Mesodermal cell (in vitro differentiated cells): ENCODE results near the gene TRIM75.
"Not testable (repeated sequence)": the region's sequence is repeated elsewhere in the genome, so short reads cannot be mapped to it uniquely, and the experiment has no call there.

ENCODE experiments used
- H3K27ac ChIP-seq: 2 replicates; pipeline ENCODE4 v1.7.0; 2013; ENCODE audit warnings: mild to moderate bottlenecking, low read depth, low read length, moderate library complexity; ENCODE audit not compliant: severe bottlenecking
- H3K36me3 ChIP-seq: 2 replicates; pipeline ENCODE4 v1.7.1; 2013; ENCODE audit warnings: mild to moderate bottlenecking, low read length, moderate library complexity; ENCODE audit not compliant: control insufficient read depth, insufficient read depth
- H3K4me1 ChIP-seq: one replicate; pipeline ENCODE4 v1.7.1; 2013; ENCODE audit warnings: mild to moderate bottlenecking, low read length; ENCODE audit not compliant: insufficient read depth, control insufficient read depth, poor library complexity, severe bottlenecking
- H3K4me3 ChIP-seq: 2 replicates; pipeline ENCODE4 v1.7.0; 2013; ENCODE audit warnings: low read length, control low read depth, mild to moderate bottlenecking; ENCODE audit not compliant: insufficient read depth, poor library complexity, severe bottlenecking; ENCODE audit errors: extremely low read depth
- H3K9me3 ChIP-seq: 2 replicates; pipeline ENCODE4 v1.7.1; 2013; ENCODE audit warnings: mild to moderate bottlenecking, low read length, moderate library complexity; ENCODE audit not compliant: control insufficient read depth
- WGBS, 2 experiments: methylation state at CpG; one replicate each; pipeline ENCODE4 v1.1.5; 2013; ENCODE audit warnings: missing lambda C conversion rate in 2 of 2; ENCODE audit not compliant: insufficient coverage in 2 of 2; 5-methylcytosine and 5-hydroxymethylcytosine counted together

Gene TRIM75

DNA sequence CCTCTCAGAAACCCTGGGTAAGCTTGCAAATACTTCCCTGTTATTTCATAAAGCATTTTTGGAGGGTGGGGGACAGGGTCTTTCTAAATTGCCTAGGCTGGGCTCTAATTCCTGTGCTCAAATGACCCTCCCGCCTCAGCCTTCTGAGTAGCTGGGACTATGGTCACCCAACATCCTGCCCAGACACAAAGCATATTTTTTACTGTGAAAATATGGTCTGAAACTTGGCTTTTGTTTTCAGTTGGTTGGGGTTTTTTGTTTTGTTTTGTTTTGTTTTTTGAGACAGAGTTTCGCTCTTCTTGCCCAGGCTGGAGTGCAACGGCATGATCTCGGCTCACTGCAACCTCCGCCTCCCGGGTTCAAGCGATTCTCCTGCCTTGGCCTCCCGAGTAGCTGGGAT lies 27.9 kb upstream of the TRIM75 start:
- 79 to 80% methylated on average over 2 to 4 of the region's 8 CpGs for WGBS, 2 experiments
- not testable (repeated sequence) for H3K36me3 ChIP-seq, H3K27ac ChIP-seq, H3K9me3 ChIP-seq, H3K4me1 ChIP-seq, H3K4me3 ChIP-seq

DNA sequence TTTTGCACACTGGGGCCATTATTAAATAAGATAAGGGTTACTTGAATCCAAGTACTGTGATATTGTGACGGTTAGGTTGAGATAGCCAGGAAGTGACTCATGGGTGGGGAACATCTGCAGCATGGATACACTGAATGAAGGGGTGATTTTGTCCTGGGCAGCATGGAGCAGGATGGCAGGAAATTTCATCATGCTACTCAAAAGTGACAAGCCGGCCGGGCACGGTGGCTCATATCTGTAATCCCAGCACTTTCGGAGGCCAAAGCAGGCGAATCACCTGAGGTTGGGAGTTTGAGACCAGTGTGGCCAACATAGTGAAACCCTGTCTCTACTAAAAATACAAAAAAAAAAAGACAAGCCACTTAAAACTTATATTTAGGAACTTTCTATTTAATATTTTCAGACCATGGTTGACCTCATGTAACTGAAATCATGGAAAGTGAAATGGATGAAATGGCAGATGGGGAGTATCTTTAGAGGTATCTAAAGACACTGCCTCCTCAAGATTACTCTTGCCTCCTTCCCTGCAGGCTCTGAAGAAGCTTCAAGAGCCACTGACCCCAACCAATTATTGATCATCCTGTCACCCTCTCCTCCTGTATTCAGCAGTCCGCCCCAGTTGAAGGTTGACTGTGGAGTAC lies 25.8 kb upstream of the TRIM75 start:
- no peak overlapping the region for H3K4me3 ChIP-seq
- no peaks in the 10 kb centered on the region for H3K9me3 ChIP-seq
- no peak overlapping the region for H3K27ac ChIP-seq
- H3K4me1 ChIP-seq: no peaks in the 10 kb centered on the region
- 61 to 72% methylated on average over 5 to 6 of the region's 7 CpGs for WGBS, 2 experiments
- no peaks in the 10 kb centered on the region for H3K36me3 ChIP-seq

DNA sequence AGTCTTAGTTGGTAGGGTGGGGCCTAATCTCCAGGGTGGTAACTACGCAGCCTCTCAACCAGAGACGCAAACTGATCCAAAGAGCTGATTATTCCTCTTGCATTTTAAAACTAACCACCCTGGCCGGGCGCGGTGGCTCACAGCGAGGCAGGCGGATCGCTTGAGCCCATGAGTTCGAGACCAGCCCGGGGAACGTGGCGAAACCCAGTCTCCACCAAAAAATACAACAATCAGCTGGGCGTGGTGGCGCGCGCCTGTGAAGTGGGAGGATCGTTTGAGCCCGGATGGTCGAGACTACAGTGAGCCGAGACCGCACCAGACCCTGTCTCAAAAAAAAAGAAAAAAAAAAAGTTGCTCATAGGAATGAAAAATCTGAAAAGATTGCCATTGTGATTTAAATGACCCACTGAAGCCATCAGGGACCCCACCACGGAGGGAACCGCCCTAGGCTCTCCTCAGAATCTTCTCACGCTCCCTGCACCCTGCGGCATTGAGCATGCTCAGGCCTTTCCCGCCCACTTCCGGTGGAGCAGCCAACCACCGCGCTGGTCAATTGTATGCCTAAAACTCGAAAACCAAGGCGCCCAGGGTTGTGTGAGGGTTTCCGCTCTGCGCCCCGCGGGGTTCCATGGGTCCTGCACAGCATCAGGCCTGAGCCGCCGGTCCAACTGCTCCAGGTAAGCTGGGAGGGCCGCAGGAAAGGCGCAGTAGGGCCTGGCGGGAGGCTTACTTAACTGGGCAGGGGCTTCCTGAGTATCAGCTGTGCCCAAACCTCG lies 22.0 kb upstream of the TRIM75 start, which contains the start of gene TRIM60:
TSS of gene TRIM60 (plus strand) at position 564 of the 776 bp plus-strand sequence. CDS start 8,074 bp downstream, outside the sequence.
- Histone ChIP-seq H3K4me1 (no peaks in the 10 kb centered on the region), H3K4me3 (no peak within 1 kb of the TSS), H3K36me3 (no peaks in the 10 kb centered on the region), H3K9me3 (no peaks in the 10 kb centered on the region), H3K27ac (no peak within 1 kb of the TSS)
- WGBS, 2 experiments: 93 to 95% methylated on average over 26 to 30 of the region's 41 CpGs

DNA sequence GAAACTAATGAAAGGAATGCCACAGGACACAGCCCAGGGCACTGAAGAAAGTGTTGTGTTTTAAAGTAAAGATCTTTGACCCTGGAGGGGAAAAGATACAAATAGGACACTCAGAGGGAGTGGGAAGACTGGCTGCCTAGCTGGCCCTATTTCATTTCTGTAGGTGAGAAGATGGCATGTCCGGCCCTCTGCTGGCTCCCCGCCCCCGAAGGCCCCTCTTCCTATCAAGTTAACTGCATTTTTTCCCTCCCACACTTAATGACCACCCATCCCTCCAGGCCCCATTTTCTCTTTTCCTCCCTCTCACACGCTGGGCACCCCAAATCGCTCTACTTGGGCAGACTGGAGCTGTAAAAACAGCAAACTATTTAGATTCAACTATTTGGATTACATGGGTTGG lies 5.5 kb upstream of the TRIM75 start:
- Histone ChIP-seq H3K9me3 (no peaks in the 10 kb centered on the region), H3K36me3 (no peaks in the 10 kb centered on the region), H3K4me3 (no peak overlapping the region), H3K4me1 (no peaks in the 10 kb centered on the region), H3K27ac (no peak overlapping the region)
- WGBS, 2 experiments: 92 to 94% methylated on average over 2 to 3 of the region's 5 CpGs

DNA sequence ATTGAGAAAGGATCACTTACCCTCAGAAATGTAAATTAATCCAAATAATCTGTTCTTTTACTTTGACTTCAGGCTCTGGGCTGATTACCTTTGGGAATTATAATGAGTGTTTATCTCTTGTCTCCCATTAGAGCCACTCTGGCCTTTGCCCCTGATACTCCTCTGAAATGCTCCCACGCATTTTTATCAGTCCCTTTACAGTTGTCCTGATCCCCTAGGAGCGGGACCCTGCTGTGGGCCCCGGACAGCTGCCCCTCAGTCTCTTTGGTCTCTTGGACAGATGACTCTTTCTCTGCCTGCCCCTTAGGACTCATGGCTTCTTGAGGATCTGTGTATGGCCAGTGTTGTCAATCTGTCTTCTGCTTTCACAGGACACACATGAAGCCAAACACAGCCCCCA lies 1.0 kb upstream of the TRIM75 start:
- H3K4me3 ChIP-seq: no peak overlapping the region
- WGBS, 2 experiments: 68 to 83% methylated on average over 1 to 3 of the region's 3 CpGs

DNA sequence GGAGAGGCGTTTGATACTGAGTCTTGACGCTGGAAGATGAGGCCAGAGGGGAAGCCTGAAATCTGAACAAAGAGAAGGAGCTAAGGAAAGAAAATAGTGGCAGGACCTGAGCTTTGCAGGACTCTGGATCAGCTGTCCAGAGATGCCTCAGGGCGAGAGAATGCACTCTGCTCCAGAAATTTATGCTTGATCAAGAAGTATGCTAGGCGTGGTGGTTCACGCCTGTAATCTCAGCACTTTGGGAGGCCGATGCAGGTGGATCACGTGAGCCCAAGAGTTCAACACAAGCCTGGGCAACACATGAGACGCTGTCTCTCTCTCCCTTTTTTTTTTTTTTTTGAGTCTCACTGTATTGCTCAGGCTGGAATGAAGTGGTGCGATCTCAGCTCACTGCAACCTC lies 1.9 kb downstream of the TRIM75 start:
- Histone ChIP-seq H3K9me3 (no peaks in the 10 kb centered on the region), H3K27ac (no peak overlapping the region), H3K4me1 (peaks cover 3% of the 10 kb centered on the region), H3K36me3 (no peaks in the 10 kb centered on the region), H3K4me3 (no peak overlapping the region)
- 92 to 96% methylated on average over 5 to 8 of the region's 9 CpGs for WGBS, 2 experiments

More for the DNA sequence above, 1.0 kb upstream of the TRIM75 start:
- H3K36me3 ChIP-seq: no peaks in the 10 kb centered on the region
- H3K9me3 ChIP-seq: no peaks in the 10 kb centered on the region
- no peaks in the 10 kb centered on the region for H3K4me1 ChIP-seq
- H3K27ac ChIP-seq: no peak overlapping the region

DNA sequence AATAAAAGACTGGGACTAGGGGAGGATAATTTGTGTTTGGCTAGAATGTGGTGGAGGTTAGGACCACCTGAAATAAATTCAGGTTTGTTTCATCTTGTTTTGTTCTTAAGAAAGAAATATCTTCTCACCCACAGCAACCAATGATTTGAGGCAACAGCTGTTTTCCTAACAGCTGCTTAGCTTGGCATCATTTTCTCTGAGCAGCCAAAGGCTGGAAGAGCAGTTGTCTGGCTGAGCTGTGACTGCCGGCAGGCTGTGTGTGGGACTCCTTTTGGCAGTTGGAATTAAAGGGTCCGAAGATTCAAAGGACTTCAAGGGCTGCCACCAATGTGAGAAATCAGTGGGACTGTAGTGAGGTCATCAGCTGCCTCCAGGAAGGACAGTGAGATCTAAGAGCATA lies 5.0 kb downstream of the TRIM75 start:
- Histone ChIP-seq H3K4me3 (no peak overlapping the region), H3K36me3 (no peaks in the 10 kb centered on the region)
- WGBS, 2 experiments: 67 to 100% methylated on average over 2 of the region's 2 CpGs

DNA sequence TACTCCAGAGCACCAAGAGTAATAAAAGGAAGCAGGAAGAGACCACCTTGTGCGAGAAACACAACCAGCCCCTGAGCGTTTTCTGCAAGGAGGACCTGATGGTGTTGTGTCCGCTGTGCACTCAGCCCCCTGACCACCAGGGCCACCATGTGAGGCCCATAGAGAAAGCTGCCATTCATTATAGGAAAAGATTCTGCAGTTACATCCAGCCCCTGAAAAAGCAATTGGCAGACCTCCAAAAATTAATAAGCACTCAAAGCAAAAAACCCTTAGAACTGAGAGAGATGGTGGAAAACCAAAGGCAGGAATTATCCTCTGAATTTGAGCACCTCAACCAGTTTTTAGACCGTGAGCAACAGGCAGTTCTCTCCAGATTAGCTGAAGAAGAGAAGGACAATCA lies 5.7 kb downstream of the TRIM75 start:
- no peak overlapping the region for H3K27ac ChIP-seq
- H3K4me3 ChIP-seq: no peak overlapping the region
- H3K36me3 ChIP-seq: no peaks in the 10 kb centered on the region
- 94 to 100% methylated on average over 3 of the region's 4 CpGs for WGBS, 2 experiments
- H3K4me1 ChIP-seq: peaks cover 3% of the 10 kb centered on the region
- no peaks in the 10 kb centered on the region for H3K9me3 ChIP-seq

More for the DNA sequence above, 5.0 kb downstream of the TRIM75 start:
- Histone ChIP-seq H3K4me1 (peaks cover 3% of the 10 kb centered on the region), H3K9me3 (no peaks in the 10 kb centered on the region), H3K27ac (no peak overlapping the region)

DNA sequence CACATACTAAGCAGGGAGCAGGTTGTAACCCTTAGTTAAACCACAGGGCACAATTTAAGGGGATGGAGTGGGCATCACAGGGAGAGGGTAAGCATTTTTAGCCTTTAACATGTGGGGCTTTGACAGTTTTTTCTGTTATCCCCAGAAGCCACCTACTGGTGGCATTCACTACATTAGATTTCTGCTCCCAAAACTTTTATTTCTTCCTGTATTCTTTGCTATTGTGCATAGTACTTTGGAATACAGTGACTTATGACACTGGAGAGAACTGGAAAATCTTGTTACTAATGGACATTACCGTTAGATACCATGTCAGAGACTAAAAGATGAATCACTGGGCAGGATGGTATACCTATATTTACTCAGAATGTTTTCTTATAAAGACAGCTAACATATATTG lies 7.3 kb downstream of the TRIM75 start:
- WGBS, 2 experiments: no CpG with 5 or more reads among the region's 1 CpG

DNA sequence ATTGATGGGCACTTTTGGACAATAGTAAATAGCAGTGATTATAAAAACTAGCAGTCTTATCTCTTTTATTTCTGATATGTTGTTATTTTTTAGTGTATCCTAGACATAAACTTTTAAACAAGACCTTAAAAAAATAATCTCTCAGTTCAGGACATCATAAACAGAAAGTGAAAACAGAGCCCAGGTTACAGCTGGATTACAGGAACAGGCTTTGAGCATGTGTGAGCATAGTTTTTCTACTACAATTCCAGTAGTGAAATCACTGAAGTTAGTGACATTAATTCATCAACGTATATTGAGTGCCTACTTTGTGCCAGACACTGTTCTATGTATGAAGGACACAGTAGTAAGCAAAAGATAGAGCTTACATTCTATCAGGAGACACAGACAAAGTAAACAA lies 16.9 kb downstream of the TRIM75 start:
- H3K36me3 ChIP-seq: no peaks in the 10 kb centered on the region
- no CpG with 5 or more reads among the region's 1 CpG for WGBS, 2 experiments
- H3K4me3 ChIP-seq: no peak overlapping the region

More for the DNA sequence above, 7.3 kb downstream of the TRIM75 start:
- Histone ChIP-seq H3K27ac (no peak overlapping the region), H3K9me3 (no peaks in the 10 kb centered on the region), H3K4me1 (peaks cover 3% of the 10 kb centered on the region), H3K4me3 (no peak overlapping the region), H3K36me3 (no peaks in the 10 kb centered on the region)

DNA sequence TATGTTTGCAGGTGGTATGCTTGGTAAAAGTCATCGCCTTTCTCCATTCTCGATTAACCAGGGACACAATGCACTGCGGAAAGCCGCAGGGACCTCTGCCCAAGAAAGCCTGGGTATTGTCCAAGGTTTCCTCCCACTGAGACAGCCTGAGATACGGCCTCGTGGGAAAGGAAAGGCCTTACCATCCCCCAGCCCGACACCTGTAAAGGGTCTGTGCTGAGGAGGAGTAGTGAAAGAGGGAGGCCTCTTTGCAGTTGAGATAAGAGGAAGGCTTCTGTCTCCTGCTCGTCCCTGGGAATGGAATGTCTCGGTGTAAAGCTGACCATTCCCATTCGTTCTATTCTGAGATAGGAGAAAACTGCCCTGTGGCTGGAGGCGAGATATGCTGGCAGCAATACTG lies 19.7 kb downstream of the TRIM75 start:
- H3K36me3 ChIP-seq, H3K4me1 ChIP-seq, H3K4me3 ChIP-seq, H3K9me3 ChIP-seq, H3K27ac ChIP-seq: not testable (repeated sequence)
- 71 to 86% methylated on average over 6 of the region's 11 CpGs for WGBS, 2 experiments

More for the DNA sequence above, 16.9 kb downstream of the TRIM75 start:
- no peaks in the 10 kb centered on the region for H3K4me1 ChIP-seq
- no peak overlapping the region for H3K27ac ChIP-seq
- no peaks in the 10 kb centered on the region for H3K9me3 ChIP-seq
